ENCODE measurements around the gene TSNAXIP1. TPM values are rescaled to one million over a fixed set of nuclear protein-coding genes. Genes with fewer than 3 reads are reported as not detected.

The TSNAXIP1 gene
- total RNA-seq, 1 donor from 2014 or later = 6.6 TPM

- Mint-ChIP-seq H3K4me3 (no peak overlapping the region), H3K9me3 (no peaks in the 10 kb centered on the region), H3K27me3 (ENCODE audit: low read depth) (no peaks in the 10 kb centered on the region), H3K36me3 (ENCODE audit: low read depth) (peaks cover 4% of the 10 kb centered on the region), H3K4me1 (peaks cover 18% of the 10 kb centered on the region), H3K27ac (ENCODE audit: unreplicated experiment) (no peak overlapping the region)
- TF ChIP-seq, protein P1, sequence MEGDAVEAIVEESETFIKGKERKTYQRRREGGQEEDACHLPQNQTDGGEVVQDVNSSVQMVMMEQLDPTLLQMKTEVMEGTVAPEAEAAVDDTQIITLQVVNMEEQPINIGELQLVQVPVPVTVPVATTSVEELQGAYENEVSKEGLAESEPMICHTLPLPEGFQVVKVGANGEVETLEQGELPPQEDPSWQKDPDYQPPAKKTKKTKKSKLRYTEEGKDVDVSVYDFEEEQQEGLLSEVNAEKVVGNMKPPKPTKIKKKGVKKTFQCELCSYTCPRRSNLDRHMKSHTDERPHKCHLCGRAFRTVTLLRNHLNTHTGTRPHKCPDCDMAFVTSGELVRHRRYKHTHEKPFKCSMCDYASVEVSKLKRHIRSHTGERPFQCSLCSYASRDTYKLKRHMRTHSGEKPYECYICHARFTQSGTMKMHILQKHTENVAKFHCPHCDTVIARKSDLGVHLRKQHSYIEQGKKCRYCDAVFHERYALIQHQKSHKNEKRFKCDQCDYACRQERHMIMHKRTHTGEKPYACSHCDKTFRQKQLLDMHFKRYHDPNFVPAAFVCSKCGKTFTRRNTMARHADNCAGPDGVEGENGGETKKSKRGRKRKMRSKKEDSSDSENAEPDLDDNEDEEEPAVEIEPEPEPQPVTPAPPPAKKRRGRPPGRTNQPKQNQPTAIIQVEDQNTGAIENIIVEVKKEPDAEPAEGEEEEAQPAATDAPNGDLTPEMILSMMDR (conservative IDR thresholded peaks at IDR 0.05) = no peak
- no peak for DNase-seq (ENCODE audit: low read depth, low spot score)
These were observed 4.8 kb upstream of the TSNAXIP1 start for GRCh38 chr16:67801883-67802282.

GRCh38 chr16:67803894-67804293 is 2.8 kb upstream of the TSNAXIP1 start:
- peaks cover 28% of the 10 kb centered on the region for H3K4me1 Mint-ChIP-seq
- H3K27ac Mint-ChIP-seq (ENCODE audit: unreplicated experiment) = no peak overlapping the region
- peak overlapping the region; percentile 74 for H3K4me3 Mint-ChIP-seq

DNA sequence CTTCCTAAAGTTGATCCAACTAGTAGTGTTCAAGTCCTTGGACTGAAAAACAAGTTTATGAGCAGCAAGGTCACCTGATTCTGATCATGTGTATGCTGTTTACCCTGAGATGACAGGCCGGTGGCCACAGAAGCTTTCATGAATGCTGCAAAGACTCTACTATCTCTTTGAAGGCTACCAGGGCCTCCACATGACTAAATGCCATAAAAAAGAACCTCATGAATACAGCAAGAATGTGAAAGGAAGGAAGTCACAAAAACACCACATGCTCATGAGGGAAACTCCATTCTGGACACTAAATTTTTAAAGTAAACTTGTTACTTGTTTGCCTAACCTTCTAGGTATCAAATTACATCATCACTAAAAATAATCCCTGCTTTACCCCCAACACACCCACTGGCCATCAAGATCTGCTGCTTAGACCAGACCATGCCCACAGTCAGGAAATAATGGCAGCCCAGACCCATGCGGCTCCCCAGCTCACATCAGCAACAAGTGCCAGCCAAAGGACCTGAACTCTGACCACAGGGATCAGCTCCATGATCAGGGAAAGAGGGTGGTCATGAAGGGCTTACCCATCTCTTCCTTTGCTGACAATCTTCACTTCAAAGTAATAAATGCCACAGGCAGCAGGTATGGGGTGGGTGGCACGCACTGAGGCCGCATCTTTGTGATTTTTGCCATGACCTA is 1.7 kb upstream of the TSNAXIP1 start:
- H3K27ac Mint-ChIP-seq (ENCODE audit: unreplicated experiment) = peak overlapping the region; percentile 90
- H3K4me3 Mint-ChIP-seq = peak overlapping the region; percentile 99
- H3K9me3 Mint-ChIP-seq = no peaks in the 10 kb centered on the region
- no peak for DNase-seq (ENCODE audit: low read depth, low spot score)
- H3K36me3 Mint-ChIP-seq (ENCODE audit: low read depth) = no peaks in the 10 kb centered on the region
- TF ChIP-seq, protein P1 (conservative IDR thresholded peaks at IDR 0.05) = no peak
- peaks cover 28% of the 10 kb centered on the region for H3K4me1 Mint-ChIP-seq
- H3K27me3 Mint-ChIP-seq (ENCODE audit: low read depth) = no peaks in the 10 kb centered on the region

More at GRCh38 chr16:67803894-67804293, 2.8 kb upstream of the TSNAXIP1 start:
- H3K9me3 Mint-ChIP-seq = no peaks in the 10 kb centered on the region
- H3K27me3 Mint-ChIP-seq (ENCODE audit: low read depth) = no peaks in the 10 kb centered on the region
- peaks cover 3% of the 10 kb centered on the region for H3K36me3 Mint-ChIP-seq (ENCODE audit: low read depth)
- TF ChIP-seq, protein P1 (conservative IDR thresholded peaks at IDR 0.05) = no peak
- DNase-seq (ENCODE audit: low read depth, low spot score) = no peak

DNA sequence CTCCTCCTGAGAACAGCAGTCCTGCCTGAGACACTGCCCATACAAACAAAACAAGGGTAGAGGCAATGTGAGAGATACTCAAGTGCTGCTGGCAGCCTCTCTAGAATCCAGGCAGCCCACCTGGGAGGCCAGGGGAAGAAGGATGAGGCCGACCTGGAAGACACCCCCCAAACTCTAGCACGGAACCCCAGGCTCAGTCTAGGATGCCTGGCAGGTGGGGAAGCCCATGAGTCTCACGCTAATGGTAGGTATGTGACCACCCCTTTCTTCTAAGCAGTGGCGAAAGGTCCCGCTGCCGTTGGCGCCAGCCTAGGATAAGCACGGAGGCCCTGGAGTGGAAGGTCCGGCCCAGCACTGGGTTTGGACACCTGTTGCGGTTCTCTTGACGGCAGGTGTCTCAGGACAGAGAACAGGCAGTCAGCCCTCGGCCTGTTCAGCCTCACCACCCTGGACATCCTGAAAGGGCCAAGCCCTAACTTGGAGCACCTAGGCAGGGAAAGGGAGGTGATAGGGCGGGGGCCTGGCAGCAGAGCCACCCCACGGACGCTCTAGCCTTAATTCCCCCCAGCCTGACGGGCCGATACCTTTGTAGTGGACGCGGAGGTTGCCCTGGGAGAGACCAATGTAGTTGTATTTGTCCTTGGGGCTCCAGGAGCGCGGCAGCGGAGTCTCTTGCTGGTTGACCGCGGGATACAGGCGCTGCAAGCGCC is 816 bp upstream of the TSNAXIP1 start:
- Mint-ChIP-seq H3K4me3 (peak overlapping the region; percentile 99), H3K27me3 (ENCODE audit: low read depth) (no peaks in the 10 kb centered on the region), H3K9me3 (no peaks in the 10 kb centered on the region), H3K27ac (ENCODE audit: unreplicated experiment) (peak overlapping the region; percentile 90), H3K36me3 (ENCODE audit: low read depth) (no peaks in the 10 kb centered on the region), H3K4me1 (peaks cover 25% of the 10 kb centered on the region)
- TF ChIP-seq, protein P1 (conservative IDR thresholded peaks at IDR 0.05) = no peak
- no peak for DNase-seq (ENCODE audit: low read depth, low spot score)

DNA sequence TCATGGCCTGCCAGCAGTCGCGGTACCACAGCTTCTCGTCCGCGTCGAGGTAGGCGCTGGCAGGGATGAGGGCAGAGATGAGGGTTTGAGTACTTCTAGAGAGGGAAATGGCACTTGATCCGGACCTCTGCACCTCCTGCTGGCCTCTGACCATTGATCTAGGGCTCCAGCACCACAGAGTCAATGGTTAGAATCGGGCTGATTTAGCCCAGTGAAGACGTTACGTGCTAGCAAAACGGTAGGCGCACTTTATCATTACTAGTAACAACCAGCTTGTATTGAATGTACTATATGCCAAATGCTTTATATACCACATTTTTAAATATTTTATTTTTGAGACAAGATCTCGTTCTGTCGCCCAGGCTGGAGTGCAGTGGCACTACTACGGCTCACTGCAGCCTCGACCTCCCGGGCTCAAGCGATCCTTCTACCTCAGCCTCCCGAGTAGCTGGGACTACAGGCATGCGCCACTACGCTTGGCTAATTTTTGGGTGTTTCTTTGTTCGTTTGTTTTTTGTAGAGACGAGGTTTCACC is 526 bp downstream of the TSNAXIP1 start:
- TF ChIP-seq, protein P1 (conservative IDR thresholded peaks at IDR 0.05) = no peak
- DNase-seq (ENCODE audit: low read depth, low spot score) = no peak
- H3K4me3 Mint-ChIP-seq = peak overlapping the region; percentile 99
- H3K27me3 Mint-ChIP-seq (ENCODE audit: low read depth) = no peaks in the 10 kb centered on the region
- peaks cover 25% of the 10 kb centered on the region for H3K4me1 Mint-ChIP-seq
- peak overlapping the region; percentile 98 for H3K27ac Mint-ChIP-seq (ENCODE audit: unreplicated experiment)
- H3K36me3 Mint-ChIP-seq (ENCODE audit: low read depth) = no peaks in the 10 kb centered on the region
- no peaks in the 10 kb centered on the region for H3K9me3 Mint-ChIP-seq
